GM12878 (cell line): ENCODE results near the gene ZNF280A.

Experiments used
- CEBPB ChIP-seq, 2 experiments: fragments of 150-350 bp in 1 of 2; IDR thresholded peaks; 2 replicates each; pipeline ENCODE4 v1.6.1; 2012 to 2014; ENCODE audit warnings: low read depth in 2 of 2, low read length in 2 of 2, borderline replicate concordance in 1 of 2, inconsistent platforms in 1 of 2
- DPF2 ChIP-seq: fragments of 450-650 bp; IDR thresholded peaks from 2 replicates; pipeline ENCODE4 v1.6.1; 2017; ENCODE audit warnings: mild to moderate bottlenecking
- POU2F2 ChIP-seq: IDR thresholded peaks from 3 replicates; pipeline ENCODE4 v1.6.1; 2011; ENCODE audit warnings: low read depth, mild to moderate bottlenecking, low read length, borderline replicate concordance
- SUZ12 ChIP-seq: fragments of 200-600 bp; sonication (generic); IDR thresholded peaks from one replicate; pipeline ENCODE4 v1.6.1; 2018; ENCODE audit warnings: antibody characterized with exemption, mild to moderate bottlenecking; ENCODE audit not compliant: unreplicated experiment

DNA sequence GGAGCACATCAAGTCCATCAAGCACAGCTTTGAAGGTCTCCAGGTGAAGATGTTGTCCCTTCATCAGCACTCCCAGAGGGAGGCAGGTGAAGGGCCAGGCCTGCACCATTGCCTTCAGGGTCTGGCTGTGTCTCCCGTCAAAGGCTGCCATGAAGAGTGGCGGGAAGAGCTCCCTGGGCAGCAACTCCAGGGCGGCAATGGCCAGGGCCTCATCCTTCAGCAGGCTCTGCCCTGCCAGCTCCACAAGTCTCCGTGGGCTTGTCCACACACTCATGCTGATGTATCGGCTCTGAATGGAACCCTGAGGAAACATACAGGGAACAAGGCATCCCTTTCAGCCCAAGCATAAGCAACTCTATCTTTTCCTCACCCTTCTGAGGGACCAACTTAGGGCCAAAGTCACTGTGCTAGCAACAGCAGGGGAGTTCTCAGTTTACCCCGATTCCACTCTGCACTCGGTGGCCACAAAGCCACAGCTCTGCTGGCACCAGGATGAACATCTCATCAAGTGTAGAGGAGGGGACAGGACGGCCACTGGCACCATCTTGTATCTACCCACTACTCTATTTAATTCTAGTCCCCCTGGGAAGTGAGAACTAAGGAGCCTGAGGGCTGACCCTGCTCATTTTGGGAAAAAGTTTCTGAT, 30.8 kb upstream of the ZNF280A start:
- no peak for TF ChIP-seq POU2F2
- no peak for TF ChIP-seq DPF2
- TF ChIP-seq SUZ12, result no peak
- no peak for TF ChIP-seq CEBPB (IDR thresholded peaks at IDR 0.05; ENCODE audit: borderline replicate concordance in 1 of 2, low read depth in 2 of 2, low read length in 2 of 2)
